ENCODE results near the gene SH3RF1. TPM values are rescaled to one million over a fixed set of nuclear protein-coding genes. Genes with fewer than 3 reads are reported as not detected.

SH3RF1 gene
- total and polyA plus RNA-seq, 2 of the 13 experiments (the other 11 are each of a cell fraction or from before 2014, with no cell fraction given), result 3.1 to 3.2 TPM

- Histone ChIP-seq H3K4me3 (replicated peaks in 1 of 3; ENCODE audit: insufficient read depth in 1 of 3, low read depth in 2 of 3, low read length in 3 of 3) (no peak overlapping the region), H3K36me3 (replicated peaks in 1 of 2; ENCODE audit: control insufficient read depth in 1 of 2, insufficient read depth in 2 of 2, low read length in 2 of 2) (no peaks in the 10 kb centered on the region), H3K9ac (ENCODE audit: insufficient read depth, low read depth, low read length) (no peak overlapping the region), H3K27me3 (ENCODE audit: control insufficient read depth in 1 of 2, insufficient read depth in 2 of 2, low read length in 2 of 2) (peaks cover 0 to 4% of the 10 kb centered on the region in 2 experiments; a peak in 1 of 5 replicates), H2AFZ (ENCODE audit: low read length) (no peak overlapping the region), H3K4me2 (ENCODE audit: low read depth, low read length) (no peak overlapping the region), H3K9me3 (ENCODE audit: low read length) (no peaks in the 10 kb centered on the region), H3K4me1 (ENCODE audit: insufficient read depth, low read length) (peaks cover 21% of the 10 kb centered on the region), H3K27ac (ENCODE audit: extremely low read length, insufficient read depth, low read length) (no peak overlapping the region), H4K20me1 (ENCODE audit: insufficient read depth, low read length) (no peaks in the 10 kb centered on the region), H3K79me2 (ENCODE audit: insufficient read depth, low read length) (no peaks in the 10 kb centered on the region)
- WGBS (ENCODE audit: low lambda C conversion rate), result 24% methylated on average over 3 of the region's 3 CpGs
- no TSS peak for BruUV-seq (replicated peaks)
- in situ Hi-C loops (cut with HindIII; ENCODE audit: extremely low pct_ligation_motif_present, low pct_unique_long_range_greater_than_20kb) (no loop called here), intact Hi-C loops (cut with micrococcal nuclease; ENCODE audit: unreplicated experiment) (no loop called here)
- ATAC-seq (no peak), FAIRE-seq (no peak), DNase-seq (ENCODE audit: low spot score) (no peak)
- ChIA-PET POLR2A (interaction anchor here (1.0 kb wide), 1 partner anchor 264 kb away, joined by 3 read pairs; the partner anchor contains the start of gene CBR4), CTCF (ENCODE audit: low intra/inter-chr PET ratio, low total read pairs) (no interaction called here)
- TF ChIP-seq CBX2 (IDR thresholded peaks at IDR 0.05; ENCODE audit: low read depth, low read length), result no peak
- TF ChIP-seq CBX2 (CRISPR knock-in tag; IDR thresholded peaks at IDR 0.05; ENCODE audit: low read depth), result no peak
- no peak for TF ChIP-seq SMAD1 (CRISPR knock-in tag; IDR thresholded peaks at IDR 0.05; ENCODE audit: borderline replicate concordance, low read depth)
- TF ChIP-seq TCF7L2 (IDR thresholded peaks at IDR 0.05; ENCODE audit: low read depth, low read length), result 0 out of 2 replicates have a peak, but pooled peaks have one; percentile 18
- TF ChIP-seq ARID3A (IDR thresholded peaks at IDR 0.05; ENCODE audit: low read depth, low read length), result no peak
- no peak for TF ChIP-seq ZHX2 (IDR thresholded peaks at IDR 0.05; ENCODE audit: low read depth)
- TF ChIP-seq ZHX2 (CRISPR knock-in tag; IDR thresholded peaks at IDR 0.05; ENCODE audit: borderline replicate concordance), result no peak
- TF ChIP-seq ZBTB21 (CRISPR knock-in tag; IDR thresholded peaks at IDR 0.05), result no peak
- TF ChIP-seq SMC3 (IDR thresholded peaks at IDR 0.05; ENCODE audit: low read length), result no peak
Observed at GRCh38 chr4:169274033-169274432, 3.3 kb upstream of the SH3RF1 start.

All from HepG2 (cell line).